Measurements from ENCODE around the gene DDX54.
"Not testable (repeated sequence)": the region's sequence is repeated elsewhere in the genome, so short reads cannot be mapped to it uniquely, and the experiment has no call there.

The DDX54 gene

GRCh38 chr12:113220593-113221180 lies 35.4 kb upstream of the DDX54 start:
- DNase-seq (ENCODE audit: low spot score) = no peak

GRCh38 chr12:113216027-113216426 lies 30.7 kb upstream of the DDX54 start:
- no peak for DNase-seq (ENCODE audit: low spot score)

DNA sequence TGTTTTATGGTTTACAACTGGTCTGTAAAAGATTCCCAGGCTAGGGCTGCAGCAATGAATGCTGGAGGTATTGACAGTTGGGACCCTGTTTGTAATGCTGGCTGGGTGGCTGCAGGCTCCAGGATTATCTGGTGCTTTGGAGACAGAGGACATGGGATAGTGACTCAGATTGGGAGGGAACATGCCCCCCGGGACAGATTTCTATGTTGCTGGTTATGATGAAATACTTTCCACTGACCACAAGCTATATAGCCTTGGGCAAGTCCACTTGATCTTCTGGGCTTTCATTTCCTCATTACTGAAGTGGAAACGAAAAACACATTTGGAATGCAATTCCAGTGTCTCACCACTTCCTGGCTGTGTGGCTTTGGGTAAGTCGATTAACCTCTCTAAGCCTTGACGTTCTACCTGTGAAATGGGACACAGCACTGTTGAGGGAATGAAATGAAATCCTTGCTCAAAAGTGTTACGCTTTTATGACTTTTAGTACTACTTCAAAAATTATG lies 29.7 kb upstream of the DDX54 start:
- DNase-seq (ENCODE audit: low spot score) = peak; percentile 80

DNA sequence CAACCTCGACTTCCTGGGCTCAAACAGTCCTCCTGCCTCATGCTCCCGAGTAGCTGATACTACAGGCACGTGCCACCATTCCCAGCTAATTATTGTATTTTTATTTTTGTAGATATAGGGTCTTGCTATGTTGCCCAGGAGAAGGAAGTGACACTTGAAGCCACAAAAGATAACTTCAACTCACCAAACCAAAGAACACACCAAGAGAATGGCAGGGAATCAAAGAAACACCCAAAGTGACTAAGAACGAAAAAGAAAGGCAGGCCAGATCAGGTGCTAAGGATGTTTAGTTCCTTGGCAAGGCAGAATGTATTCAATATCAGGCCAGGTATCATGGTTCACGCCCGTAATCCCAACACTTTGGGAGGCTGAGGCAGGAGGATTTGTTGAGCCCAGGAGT lies 25.9 kb upstream of the DDX54 start:
- no peak for DNase-seq (ENCODE audit: low spot score)

DNA sequence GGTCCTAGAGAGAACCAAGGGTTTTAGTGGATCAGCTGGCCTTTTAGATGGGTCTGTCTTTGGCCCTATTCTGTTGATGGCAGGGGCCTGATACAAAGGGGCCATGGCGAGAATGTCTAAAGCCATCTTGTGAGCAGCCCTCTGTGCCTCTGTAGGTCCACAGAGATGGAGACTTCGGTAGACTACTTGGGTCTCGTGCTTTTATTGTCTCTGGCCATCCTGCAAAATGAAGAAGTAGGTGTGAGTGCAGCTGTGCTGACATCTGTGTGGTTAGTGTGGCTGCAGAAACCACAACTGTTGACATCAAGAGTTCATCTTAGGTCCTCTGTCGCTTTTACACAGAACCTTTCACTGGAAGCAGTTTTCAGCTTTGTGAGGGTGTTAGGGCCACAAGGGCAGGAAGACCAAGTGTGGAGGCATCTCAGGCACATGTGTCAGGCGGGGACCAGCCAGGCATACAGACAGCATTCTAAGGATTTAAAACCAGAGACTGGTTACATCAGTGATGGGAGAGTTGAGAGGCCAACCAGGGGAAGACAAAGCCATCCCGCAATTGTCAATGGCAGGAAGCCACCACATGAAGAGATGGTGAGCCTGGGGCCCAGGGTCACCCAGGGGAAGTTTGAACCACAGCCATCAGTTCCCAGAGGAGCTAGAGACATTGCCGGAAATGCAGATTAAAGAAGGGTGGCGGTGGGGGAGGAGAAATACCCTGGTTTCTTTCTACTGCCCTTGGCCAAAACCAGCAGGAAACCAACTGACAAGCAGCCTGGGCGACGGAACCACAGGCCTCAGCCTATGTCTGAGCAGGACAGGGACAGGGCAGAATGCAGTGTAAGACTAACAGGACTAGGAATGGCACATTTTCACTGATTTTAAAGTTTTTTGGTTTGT lies 23.0 kb upstream of the DDX54 start:
- DNase-seq (ENCODE audit: low spot score) = peak; percentile 76

DNA sequence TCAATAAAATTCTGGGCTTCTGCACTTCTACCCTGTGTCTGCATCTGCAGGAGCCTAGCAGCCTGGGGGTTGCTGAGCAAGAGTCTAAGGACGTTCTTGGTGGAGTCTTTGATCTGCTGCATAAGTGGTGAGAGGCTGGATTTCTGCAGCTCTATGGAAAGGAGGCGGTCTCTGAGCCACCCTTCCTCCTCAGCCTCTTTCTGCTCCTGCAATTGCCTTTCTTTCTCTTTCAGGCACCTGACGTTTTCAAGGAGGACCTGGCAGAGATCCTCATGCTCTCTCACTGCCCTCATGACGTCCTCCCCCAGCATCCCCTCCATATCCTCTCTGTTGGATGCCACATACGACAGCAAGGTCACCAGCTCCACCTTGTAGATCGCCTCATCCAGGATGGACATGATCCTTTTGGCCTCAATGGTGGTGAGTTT lies 22.3 kb upstream of the DDX54 start:
- DNase-seq (ENCODE audit: low spot score) = no peak

DNA sequence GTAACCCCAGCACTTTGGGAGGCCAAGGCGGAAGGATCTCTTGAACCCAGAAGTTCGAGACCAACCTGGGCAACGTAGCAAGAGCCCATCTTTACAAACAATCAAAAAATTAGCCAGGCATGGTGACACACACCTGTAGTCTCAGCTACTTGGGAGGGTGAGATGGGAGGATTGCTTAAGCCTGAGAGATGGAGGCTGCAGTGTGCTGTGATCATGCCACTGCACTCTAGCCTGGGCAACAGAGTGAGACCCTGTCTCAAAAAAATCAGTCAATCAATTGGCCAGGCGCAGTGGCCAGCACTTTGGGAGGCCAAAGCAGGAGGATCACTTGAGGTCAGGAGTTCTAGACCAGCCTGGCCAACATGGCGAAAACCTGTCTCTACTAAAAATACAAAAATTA lies 21.5 kb upstream of the DDX54 start:
- not testable (repeated sequence) for DNase-seq (ENCODE audit: low spot score)

GRCh38 chr12:113204804-113205203 lies 19.5 kb upstream of the DDX54 start:
- no peak for DNase-seq (ENCODE audit: low spot score)

- DNase-seq (ENCODE audit: low spot score) = no peak
Observed at GRCh38 chr12:113203852-113204760, 18.8 kb upstream of the DDX54 start.

- DNase-seq (ENCODE audit: low spot score) = no peak
Observed at GRCh38 chr12:113202300-113203075, 17.2 kb upstream of the DDX54 start.

- DNase-seq (ENCODE audit: low spot score) = no peak
Observed at GRCh38 chr12:113201187-113202177, 16.2 kb upstream of the DDX54 start.

GRCh38 chr12:113200021-113200797 lies 14.9 kb upstream of the DDX54 start:
- DNase-seq (ENCODE audit: low spot score) = no peak

- DNase-seq (ENCODE audit: low spot score) = no peak
Observed at GRCh38 chr12:113198296-113198695, 13.0 kb upstream of the DDX54 start.

DNA sequence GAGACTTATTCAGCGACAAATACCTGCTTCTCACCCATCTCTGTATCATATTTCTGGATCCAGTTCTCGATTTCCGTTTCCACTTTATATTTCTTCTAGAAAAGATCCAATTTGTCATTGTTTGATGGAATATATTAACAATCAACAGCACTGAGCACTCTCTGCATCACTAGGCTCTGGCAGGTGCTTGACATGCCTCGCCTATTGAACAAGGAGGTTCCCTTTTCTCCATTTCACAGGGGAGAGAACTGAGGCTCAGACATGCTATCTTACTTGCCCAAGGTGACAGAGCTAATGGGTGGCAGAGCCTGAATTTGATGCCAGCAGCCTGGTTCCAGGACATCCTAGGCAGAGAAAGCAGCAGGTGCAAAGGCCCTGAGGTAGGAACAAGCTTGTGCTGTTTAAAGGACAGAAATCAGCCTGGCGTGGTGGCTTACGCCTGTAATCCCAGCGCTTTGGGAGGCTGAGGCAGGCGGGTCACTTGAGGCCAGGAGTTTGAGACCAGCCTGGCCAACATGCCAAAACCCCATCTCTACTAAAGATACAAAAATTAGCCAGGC lies 12.3 kb upstream of the DDX54 start:
- DNase-seq (ENCODE audit: low spot score) = no peak

DNA sequence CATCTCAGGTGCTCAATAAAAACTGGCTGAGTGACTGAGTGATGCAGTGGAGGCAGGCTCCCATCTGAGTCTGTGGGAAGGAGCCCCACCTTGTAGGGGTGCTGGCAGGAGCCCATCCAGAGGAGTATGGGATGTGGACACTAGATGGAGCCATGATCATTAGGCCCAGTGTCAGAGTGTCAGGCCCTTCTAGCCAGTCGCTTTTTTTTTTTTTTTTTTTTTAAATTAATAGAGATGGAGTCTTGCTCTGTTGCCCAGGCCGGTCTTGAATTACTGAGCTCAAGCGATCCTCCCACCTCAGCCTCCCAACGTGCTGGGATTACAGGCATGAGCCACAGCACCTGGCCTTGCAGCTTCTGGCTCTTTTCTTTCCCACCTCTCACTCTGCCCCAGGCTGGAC lies 11.7 kb upstream of the DDX54 start:
- DNase-seq (ENCODE audit: low spot score) = peak; percentile 87

- DNase-seq (ENCODE audit: low spot score) = no peak
Observed at GRCh38 chr12:113196582-113196981, 11.3 kb upstream of the DDX54 start.

DNA sequence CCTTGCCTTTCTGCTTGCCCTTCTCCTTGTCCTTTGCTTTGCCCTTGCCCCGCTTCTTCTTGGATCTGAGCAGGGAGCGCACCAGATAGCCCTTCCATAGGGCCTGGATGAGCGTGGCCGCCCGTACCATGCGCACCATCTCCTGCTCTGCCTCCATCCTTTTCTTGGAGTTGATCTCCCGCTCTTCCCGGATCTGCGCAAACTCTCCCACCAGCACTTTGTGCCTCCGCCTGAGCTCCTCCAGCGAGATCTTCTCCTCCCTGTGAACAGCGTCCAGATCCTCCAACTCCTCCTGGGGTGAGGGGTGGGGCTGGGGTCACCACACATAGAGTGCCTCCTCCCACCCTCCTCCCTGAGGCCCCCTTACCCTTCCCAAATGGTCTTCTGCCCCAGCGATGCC lies 10.3 kb upstream of the DDX54 start:
- no peak for DNase-seq (ENCODE audit: low spot score)

GRCh38 chr12:113194971-113195391 lies 9.7 kb upstream of the DDX54 start:
- no peak for DNase-seq (ENCODE audit: low spot score)

GRCh38 chr12:113191227-113191626 lies 5.9 kb upstream of the DDX54 start:
- no peak for DNase-seq (ENCODE audit: low spot score)
